Choroid plexus epithelial cell (primary cell): ENCODE results near the gene SAP30L.

Source experiments
- DNase-seq: peaks from one replicate; pipeline ENCODE4 v3.0.0-alpha.2; 2010; ENCODE audit warnings: low read depth
- H3K4me3 ChIP-seq: 2 replicates; pipeline ENCODE4 v1.5.1; 2011; ENCODE audit warnings: low read depth, mild to moderate bottlenecking, control low read depth, low read length, moderate library complexity
- CTCF ChIP-seq: conservative IDR thresholded peaks from 2 replicates; pipeline ENCODE4 v1.5.1; 2011; ENCODE audit warnings: low read depth, mild to moderate bottlenecking, control low read depth, inconsistent platforms, low read length, moderate library complexity

Gene SAP30L

DNA sequence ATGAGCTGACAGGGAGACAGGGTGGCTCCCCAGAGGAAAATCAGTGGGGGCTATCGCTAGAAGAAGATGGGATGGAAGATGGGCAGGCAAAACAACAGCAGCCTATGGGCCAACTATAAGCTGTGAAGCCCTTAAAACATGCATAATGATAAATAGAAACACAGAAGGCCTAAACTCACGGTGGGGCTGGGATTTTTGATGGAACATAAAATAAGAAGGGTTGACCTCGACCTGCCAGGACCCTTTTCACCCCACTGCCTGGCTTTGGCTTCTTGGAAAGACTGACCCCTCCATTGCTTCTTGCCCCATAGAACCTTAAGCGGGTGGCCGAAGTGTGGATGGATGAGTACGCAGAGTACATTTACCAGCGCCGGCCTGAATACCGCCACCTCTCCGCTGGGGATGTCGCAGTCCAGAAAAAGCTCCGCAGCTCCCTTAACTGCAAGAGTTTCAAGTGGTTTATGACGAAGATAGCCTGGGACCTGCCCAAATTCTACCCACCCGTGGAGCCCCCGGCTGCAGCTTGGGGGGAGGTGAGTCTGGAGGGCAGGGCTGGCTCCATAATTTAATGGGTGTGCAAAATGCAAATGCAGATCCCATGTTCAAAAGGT, 36.5 kb upstream of the SAP30L start:
- H3K4me3 ChIP-seq: no peak overlapping the region
- no peak for TF ChIP-seq CTCF
- DNase-seq: no peak

DNA sequence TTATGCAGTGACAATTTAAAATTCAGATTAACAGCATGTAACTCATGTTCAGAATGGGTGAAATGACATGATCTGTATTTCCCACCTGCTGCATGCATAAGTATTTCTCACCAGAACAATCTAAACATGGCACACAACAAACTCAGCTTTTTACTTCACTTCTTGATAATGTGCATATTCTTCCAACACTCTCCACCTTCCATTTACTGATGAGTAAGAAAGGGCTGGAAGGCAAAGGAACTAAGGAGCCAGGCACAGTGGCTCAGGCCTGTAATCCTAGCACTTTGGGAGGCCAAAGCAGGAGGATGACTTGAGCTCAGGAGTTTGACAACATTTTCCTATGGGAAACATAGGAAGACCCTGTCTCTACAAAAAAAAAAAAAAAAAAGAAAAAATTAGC, 35.8 kb upstream of the SAP30L start:
- no peak for TF ChIP-seq CTCF
- no peak overlapping the region for H3K4me3 ChIP-seq
- no peak for DNase-seq

- TF ChIP-seq CTCF: no peak
These were observed 35.0 kb upstream of the SAP30L start for GRCh38 chr5:154410786-154411185.

DNA sequence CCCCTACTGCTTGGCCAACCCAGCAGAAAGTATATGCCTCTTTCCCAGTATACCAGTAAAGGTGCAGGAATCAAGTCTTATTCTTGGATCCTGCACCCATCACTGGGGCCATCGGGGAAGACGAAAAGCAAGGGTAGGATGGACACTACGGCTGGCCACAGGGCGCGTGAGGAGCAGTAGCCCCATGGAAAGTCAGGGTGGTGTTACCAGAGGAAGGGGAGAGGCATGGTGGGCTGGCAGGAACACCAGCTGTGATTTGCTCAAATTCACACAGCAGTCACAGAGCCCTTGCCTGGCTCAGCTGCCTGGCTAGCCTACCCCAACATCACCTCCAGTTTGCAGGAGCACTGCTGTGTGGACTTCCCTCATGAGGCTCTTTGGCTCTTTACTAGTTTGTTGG, 34.5 kb upstream of the SAP30L start:
- DNase-seq: no peak
- TF ChIP-seq CTCF: no peak

More at GRCh38 chr5:154410786-154411185, 35.0 kb upstream of the SAP30L start:
- DNase-seq: no peak
- H3K4me3 ChIP-seq: no peak overlapping the region

DNA sequence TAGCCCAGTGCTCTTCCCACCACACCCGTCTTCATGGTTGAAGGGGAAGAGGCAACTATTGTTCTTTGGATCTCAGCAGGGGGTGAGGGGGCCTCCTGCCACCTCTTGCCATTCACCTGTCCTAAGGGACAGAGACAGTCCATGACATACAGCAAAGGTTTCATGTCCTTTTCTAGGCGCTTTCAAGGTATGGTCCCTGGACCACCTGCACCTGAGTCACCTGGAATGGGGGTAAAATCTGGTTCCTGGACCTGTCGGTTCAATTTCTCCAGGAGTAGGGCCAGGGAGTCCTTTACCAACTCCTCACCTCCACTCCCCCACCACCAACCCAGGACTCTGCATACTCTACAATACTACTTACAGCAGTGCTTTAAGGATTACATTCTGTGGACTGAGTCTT, 33.5 kb upstream of the SAP30L start:
- no peak for TF ChIP-seq CTCF
- no peak for DNase-seq

More for the DNA sequence above, 34.5 kb upstream of the SAP30L start:
- H3K4me3 ChIP-seq: no peak overlapping the region

DNA sequence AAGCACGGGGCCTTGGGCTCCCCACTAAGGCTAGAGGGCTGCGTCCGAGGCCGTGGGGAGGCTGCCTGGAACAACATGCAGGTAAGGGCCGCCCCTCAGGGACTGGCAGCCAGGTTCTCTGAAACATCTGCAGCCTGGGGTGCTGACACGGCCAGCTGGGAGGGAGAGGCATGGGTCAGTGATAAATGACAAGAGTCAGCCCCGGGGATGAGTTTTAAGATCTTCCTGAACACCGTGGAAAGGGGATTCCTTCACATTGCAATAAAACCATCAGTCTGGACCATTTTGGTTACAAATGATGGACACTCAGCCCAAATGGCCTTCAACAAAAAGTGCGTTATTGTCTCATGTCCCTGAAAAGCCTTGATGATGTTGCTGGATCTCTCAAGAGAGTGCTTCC, 32.9 kb upstream of the SAP30L start:
- DNase-seq: no peak
- no peak overlapping the region for H3K4me3 ChIP-seq
- no peak for TF ChIP-seq CTCF

More for the DNA sequence above, 33.5 kb upstream of the SAP30L start:
- no peak overlapping the region for H3K4me3 ChIP-seq

DNA sequence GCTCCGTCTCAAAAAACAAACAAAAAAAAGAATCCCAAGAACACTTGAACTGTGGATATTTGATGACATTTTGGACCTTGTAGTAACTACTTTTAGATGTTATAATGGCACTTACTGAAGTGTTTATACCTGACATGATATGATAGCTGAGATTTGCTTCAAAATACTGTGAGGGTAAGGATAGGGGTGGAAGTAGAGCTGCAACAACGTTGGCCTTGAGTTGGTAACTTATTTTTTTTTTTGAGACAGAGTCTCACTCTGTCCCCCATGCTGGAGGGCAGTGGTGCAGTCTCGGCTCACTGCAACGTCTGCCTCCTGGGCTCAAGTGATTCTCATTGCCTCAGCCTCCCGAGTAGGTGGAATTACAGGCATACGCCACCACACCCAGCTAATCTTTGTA, 30.7 kb upstream of the SAP30L start:
- TF ChIP-seq CTCF: no peak
- DNase-seq: no peak
- H3K4me3 ChIP-seq: no peak overlapping the region
